Measurements from ENCODE around the gene NUDT16L1. TPM values are rescaled to one million over a fixed set of nuclear protein-coding genes. Genes with fewer than 3 reads are reported as not detected.
A peak's percentile ranks its signal among the peaks of the same experiment; 100 is the strongest.

The NUDT16L1 gene
- total RNA-seq, 1 experiment from 2014 or later, result 42.0 TPM

- no peak for TF ChIP-seq PRDM15 (CRISPR knock-in tag; IDR thresholded peaks at IDR 0.05)
- TF ChIP-seq ZNF425 (CRISPR knock-in tag; conservative IDR thresholded peaks at IDR 0.05), result no peak
- TF ChIP-seq ZNF232 (CRISPR knock-in tag; IDR thresholded peaks at IDR 0.05), result no peak
- no peak for TF ChIP-seq ZNF138 (CRISPR knock-in tag; conservative IDR thresholded peaks at IDR 0.05)
These were observed 32.8 kb upstream of the NUDT16L1 start (continued) for GRCh38 chr16:4660454-4661007.

DNA sequence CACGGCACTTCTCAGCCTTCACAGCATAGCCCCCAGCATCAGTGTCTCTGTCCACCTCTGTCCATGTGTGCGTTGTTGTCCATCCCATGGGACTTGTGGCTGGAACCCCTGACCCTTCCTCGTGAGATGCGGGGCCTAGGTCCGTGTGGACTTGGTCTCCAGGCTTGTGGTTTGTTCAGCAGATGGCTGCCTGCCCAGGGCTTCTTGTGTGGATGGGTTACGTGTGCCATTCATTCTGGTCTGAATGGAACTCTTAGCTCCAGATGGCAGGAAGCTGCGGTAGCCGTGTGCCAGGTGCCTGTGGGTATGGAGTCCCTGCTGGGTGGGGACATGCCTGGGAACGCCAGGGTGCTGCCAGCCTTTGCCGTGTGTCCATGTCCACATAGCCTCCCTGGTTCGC lies 31.7 kb upstream of the NUDT16L1 start:
- H3K27ac Mint-ChIP-seq, result no peak overlapping the region

GRCh38 chr16:4663465-4663776 lies 29.9 kb upstream of the NUDT16L1 start:
- Mint-ChIP-seq H3K27me3 (ENCODE audit: low read depth) (no peaks in the 10 kb centered on the region), H3K9me3 (no peaks in the 10 kb centered on the region), H3K4me1 (peaks cover 4% of the 10 kb centered on the region), H3K4me3 (no peak overlapping the region), H3K36me3 (peaks cover 13% of the 10 kb centered on the region; the same call in 1 of the 2 replicates), H3K27ac (peak overlapping the region; percentile 78)
- TF ChIP-seq ZNF317 (CRISPR knock-in tag; IDR thresholded peaks at IDR 0.05; ENCODE audit: borderline replicate concordance, low read depth) (no peak), GRHL2 (CRISPR knock-in tag; IDR thresholded peaks at IDR 0.05; ENCODE audit: insufficient replicate concordance, severe bottlenecking) (no peak), CBFB (CRISPR knock-in tag; IDR thresholded peaks at IDR 0.05; ENCODE audit: low read depth) (no peak), NFATC4 (CRISPR knock-in tag; IDR thresholded peaks at IDR 0.05) (no peak), ZNF138 (CRISPR knock-in tag; conservative IDR thresholded peaks at IDR 0.05) (no peak), MXD4 (CRISPR knock-in tag; IDR thresholded peaks at IDR 0.05; ENCODE audit: borderline replicate concordance) (no peak), TEAD4 (CRISPR knock-in tag; IDR thresholded peaks at IDR 0.05) (no peak), TCF7 (CRISPR knock-in tag; IDR thresholded peaks at IDR 0.05; ENCODE audit: low read depth) (no peak), ATF1 (CRISPR knock-in tag; IDR thresholded peaks at IDR 0.05) (no peak), ATF3 (CRISPR knock-in tag; conservative IDR thresholded peaks at IDR 0.05) (no peak)
- TF ChIP-seq, protein P1, sequence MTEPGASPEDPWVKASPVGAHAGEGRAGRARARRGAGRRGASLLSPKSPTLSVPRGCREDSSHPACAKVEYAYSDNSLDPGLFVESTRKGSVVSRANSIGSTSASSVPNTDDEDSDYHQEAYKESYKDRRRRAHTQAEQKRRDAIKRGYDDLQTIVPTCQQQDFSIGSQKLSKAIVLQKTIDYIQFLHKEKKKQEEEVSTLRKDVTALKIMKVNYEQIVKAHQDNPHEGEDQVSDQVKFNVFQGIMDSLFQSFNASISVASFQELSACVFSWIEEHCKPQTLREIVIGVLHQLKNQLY (CRISPR knock-in tag; IDR thresholded peaks at IDR 0.05), result no peak
- POLR2A ChIA-PET, result no interaction called here
- no peak for DNase-seq (ENCODE audit: low spot score)
- no peak for ATAC-seq
- CTCF ChIA-PET, result interaction anchor here (0.8 to 1.7 kb wide), 4 partner anchors 10 to 285 kb away, joined by 3 to 12 read pairs (median 7); no protein-coding TSS in a partner anchor

More for the DNA sequence above, 31.7 kb upstream of the NUDT16L1 start:
- H3K4me1 Mint-ChIP-seq, result peaks cover 4% of the 10 kb centered on the region
- ATAC-seq, result no peak
- H3K36me3 Mint-ChIP-seq, result peaks cover 8% of the 10 kb centered on the region; the same call in 1 of the 2 replicates
- H3K9me3 Mint-ChIP-seq, result no peaks in the 10 kb centered on the region
- no peak for DNase-seq (ENCODE audit: low spot score)
- H3K4me3 Mint-ChIP-seq, result no peak overlapping the region
- no peaks in the 10 kb centered on the region for H3K27me3 Mint-ChIP-seq (ENCODE audit: low read depth)
- no peak for TF ChIP-seq KAT7 (CRISPR knock-in tag; IDR thresholded peaks at IDR 0.05; ENCODE audit: borderline replicate concordance)
- no peak for TF ChIP-seq PRRX2 (CRISPR knock-in tag; IDR thresholded peaks at IDR 0.05)
- TF ChIP-seq GTF2I (CRISPR knock-in tag; conservative IDR thresholded peaks at IDR 0.05), result no peak
- TF ChIP-seq, protein P2, sequence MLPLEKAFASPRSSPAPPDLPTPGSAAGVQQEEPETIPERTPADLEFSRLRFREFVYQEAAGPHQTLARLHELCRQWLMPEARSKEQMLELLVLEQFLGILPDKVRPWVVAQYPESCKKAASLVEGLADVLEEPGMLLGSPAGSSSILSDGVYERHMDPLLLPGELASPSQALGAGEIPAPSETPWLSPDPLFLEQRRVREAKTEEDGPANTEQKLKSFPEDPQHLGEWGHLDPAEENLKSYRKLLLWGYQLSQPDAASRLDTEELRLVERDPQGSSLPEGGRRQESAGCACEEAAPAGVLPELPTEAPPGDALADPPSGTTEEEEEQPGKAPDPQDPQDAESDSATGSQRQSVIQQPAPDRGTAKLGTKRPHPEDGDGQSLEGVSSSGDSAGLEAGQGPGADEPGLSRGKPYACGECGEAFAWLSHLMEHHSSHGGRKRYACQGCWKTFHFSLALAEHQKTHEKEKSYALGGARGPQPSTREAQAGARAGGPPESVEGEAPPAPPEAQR (CRISPR knock-in tag; IDR thresholded peaks at IDR 0.05), result no peak
- no peak for TF ChIP-seq ZNF219 (CRISPR knock-in tag; IDR thresholded peaks at IDR 0.05; ENCODE audit: borderline replicate concordance)
- TF ChIP-seq MAX (CRISPR knock-in tag; IDR thresholded peaks at IDR 0.05), result no peak
- TF ChIP-seq TEAD4 (CRISPR knock-in tag; IDR thresholded peaks at IDR 0.05), result no peak
- no peak for TF ChIP-seq ZBTB21 (CRISPR knock-in tag; IDR thresholded peaks at IDR 0.05; ENCODE audit: borderline replicate concordance)
- ChIA-PET POLR2A (interaction anchor here (0.6 kb wide), 1 partner anchor 10 kb away, joined by 3 read pairs; no protein-coding TSS in a partner anchor), CTCF (interaction anchor here (0.6 to 3.3 kb wide), 2 partner anchors 12 to 21 kb away, joined by 3 to 19 read pairs; no protein-coding TSS in a partner anchor)
